DMS79 (cell line): ENCODE data around the gene UBE2F.
A peak's percentile ranks its signal among the peaks of the same experiment; 100 is the strongest.
"Not testable (repeated sequence)": the region's sequence is repeated elsewhere in the genome, so short reads cannot be mapped to it uniquely, and the experiment has no call there.

Source experiments
- DNase-seq: peaks from one replicate; lab custom pipeline; 2025; lab: John Stamatoyannopoulos, UW

Gene UBE2F

GRCh38 chr2:237980087-237980486 lies 13.3 kb downstream of the UBE2F start:
- DNase-seq: no peak

GRCh38 chr2:237980751-237981150 lies 13.9 kb downstream of the UBE2F start:
- DNase-seq: no peak

GRCh38 chr2:237981621-237982020 lies 14.8 kb downstream of the UBE2F start:
- not testable (repeated sequence) for DNase-seq

GRCh38 chr2:237982039-237982725 lies 15.4 kb downstream of the UBE2F start:
- DNase-seq: no peak

GRCh38 chr2:237983922-237984321 lies 17.1 kb downstream of the UBE2F start:
- no peak for DNase-seq

GRCh38 chr2:237987268-237987667 lies 20.5 kb downstream of the UBE2F start:
- DNase-seq: no peak

- no peak for DNase-seq
Observed at GRCh38 chr2:237993701-237994100, 26.9 kb downstream of the UBE2F start.

- no peak for DNase-seq
Observed at GRCh38 chr2:237995036-237995435, 28.2 kb downstream of the UBE2F start.

- peak; percentile 69 for DNase-seq
Observed at GRCh38 chr2:237996021-237996593, 29.3 kb downstream of the UBE2F start.

GRCh38 chr2:237997521-237997920 lies 30.7 kb downstream of the UBE2F start:
- no peak for DNase-seq

GRCh38 chr2:237998530-237998929 lies 31.7 kb downstream of the UBE2F start:
- no peak for DNase-seq

GRCh38 chr2:238003234-238004031 lies 36.6 kb downstream of the UBE2F start:
- DNase-seq: no peak

- no peak for DNase-seq
Observed at GRCh38 chr2:238004077-238004830, 37.4 kb downstream of the UBE2F start.

GRCh38 chr2:238005528-238005927 lies 38.7 kb downstream of the UBE2F start:
- DNase-seq: no peak

- DNase-seq: no peak
Observed at GRCh38 chr2:238006510-238006909, 39.7 kb downstream of the UBE2F start.

- DNase-seq: no peak
Observed at GRCh38 chr2:238007924-238008323, 41.1 kb downstream of the UBE2F start.

GRCh38 chr2:238009563-238009962 lies 42.7 kb downstream of the UBE2F start:
- no peak for DNase-seq

- DNase-seq: no peak
Observed at GRCh38 chr2:238010572-238010971, 43.8 kb downstream of the UBE2F start.

- DNase-seq: no peak
Observed at GRCh38 chr2:238013806-238014205, 47.0 kb downstream of the UBE2F start.

GRCh38 chr2:238015705-238016104 lies 48.9 kb downstream of the UBE2F start:
- DNase-seq: no peak

GRCh38 chr2:238016526-238016925 lies 49.7 kb downstream of the UBE2F start:
- DNase-seq: peak; percentile 76

- DNase-seq: no peak
Observed at GRCh38 chr2:238019962-238020361, 53.1 kb downstream of the UBE2F start.
